ENCODE results near the gene SLC35F5.
"Not testable (repeated sequence)": the region's sequence is repeated elsewhere in the genome, so short reads cannot be mapped to it uniquely, and the experiment has no call there.

The SLC35F5 gene

DNA sequence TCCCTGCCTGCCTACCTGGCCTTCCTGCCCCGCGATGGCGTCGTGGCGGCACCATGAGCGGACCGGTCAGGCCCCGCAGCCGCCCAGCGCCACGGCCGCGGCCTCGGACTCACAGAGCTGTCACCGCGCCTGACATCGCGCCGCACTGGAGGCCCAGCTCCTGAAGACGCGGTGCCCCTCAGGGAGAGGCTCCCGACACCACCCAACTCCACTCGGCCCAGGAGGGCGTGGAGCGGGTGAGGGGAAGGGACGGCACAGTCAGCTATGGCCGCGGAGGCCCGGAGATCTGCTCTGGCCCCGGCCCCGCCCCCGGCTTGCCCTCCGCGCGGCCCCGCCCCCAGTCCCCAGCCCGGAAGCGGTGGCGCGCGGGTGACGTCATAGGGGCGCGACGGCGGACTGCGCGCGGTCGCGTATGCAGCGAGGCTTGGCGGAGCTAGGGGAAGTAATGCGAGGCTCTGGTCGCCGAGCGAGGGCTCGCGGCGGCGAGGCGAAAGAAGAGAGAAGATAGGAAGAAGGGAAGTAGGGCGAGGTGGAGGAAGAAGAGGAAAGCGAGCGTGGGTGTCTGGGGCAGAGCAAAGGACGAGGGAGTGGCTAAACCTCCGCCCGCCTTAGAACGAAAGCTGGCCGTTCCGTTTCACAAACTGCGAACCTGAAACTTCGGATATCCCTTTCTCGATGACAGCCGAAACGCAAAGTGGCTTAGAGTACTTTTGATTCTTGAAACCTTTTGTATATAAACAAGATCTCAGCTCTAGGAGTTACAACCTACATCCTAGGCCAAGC is at the start of gene SLC35F5:
SLC35F5 (minus strand) TSS at position 288 of the 783 bp plus-strand sequence; CDS start at position 55, 233 bp downstream.
- DNase-seq: peak; percentile 47 to 79

GRCh38 chr2:113799375-113799774 is 42.9 kb upstream of the SLC35F5 start:
- DNase-seq: no peak

DNA sequence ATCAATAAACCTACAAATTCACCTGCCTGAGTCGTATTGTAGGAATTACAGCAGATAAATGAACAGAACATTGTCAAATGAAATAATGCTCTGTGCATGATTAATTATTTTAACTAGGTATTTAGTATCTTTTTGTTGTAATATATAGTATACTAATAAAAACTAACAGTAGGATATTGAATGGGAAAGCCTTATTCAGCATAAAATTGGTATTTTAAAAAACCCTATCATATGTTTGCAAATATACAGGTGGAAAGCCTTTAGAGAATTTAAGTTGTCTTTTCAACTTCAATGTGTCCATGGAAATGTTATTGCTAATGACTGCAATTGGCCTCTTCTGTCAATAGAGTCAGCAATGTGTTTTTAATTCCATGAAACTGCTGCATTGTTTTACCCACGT is 40.8 kb upstream of the SLC35F5 start:
- DNase-seq: no peak

GRCh38 chr2:113796592-113797175 is 40.2 kb upstream of the SLC35F5 start:
- DNase-seq: no peak

- no peak for DNase-seq
Measured at GRCh38 chr2:113795405-113795920, 39.0 kb upstream of the SLC35F5 start.

- DNase-seq: no peak
Measured at GRCh38 chr2:113791697-113792590, 35.5 kb upstream of the SLC35F5 start.

DNA sequence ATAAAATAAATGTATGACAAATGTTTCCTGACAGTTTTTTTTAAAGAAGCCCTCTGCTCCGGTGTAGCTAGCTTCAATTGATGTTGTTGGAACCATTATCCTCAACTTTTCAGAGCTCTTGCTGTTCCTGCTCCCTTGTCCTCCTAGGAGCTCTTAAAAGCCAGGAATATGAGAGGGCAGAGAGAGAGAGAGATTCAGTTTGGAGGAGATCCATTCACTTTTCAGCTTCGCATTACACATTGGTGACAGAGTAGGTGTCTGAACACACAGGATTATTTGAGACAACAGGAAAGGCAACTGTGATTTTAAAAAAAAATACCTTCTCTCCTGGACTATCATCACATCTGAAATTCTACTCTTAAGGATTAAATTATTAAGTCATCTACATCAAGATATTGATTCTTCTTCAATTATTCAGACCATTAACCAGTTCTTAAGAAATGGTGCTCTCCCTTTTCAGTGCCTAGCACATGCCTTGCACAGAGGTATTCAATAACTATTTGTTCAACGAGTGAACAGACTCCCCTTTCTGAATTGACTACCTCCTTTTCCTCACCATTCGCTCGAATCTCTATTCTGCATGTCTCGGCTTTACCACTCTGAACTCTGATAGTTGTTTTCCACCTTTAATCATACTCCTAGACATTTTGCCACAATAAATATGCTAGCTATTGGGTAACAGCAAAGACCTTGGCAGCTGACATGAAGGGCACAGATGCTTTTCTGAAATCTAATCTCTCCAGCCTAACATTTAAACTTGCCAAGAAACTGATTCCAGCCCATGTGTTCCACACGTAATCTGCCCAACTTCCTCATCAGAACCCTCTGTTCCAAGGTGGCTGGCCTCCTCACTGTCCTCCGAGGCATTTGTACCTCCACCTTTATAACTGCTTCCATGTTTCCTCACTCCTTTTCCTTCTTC is 28.6 kb upstream of the SLC35F5 start:
- DNase-seq: peak; percentile 2 to 73

GRCh38 chr2:113780472-113780871 is 24.0 kb upstream of the SLC35F5 start:
- no peak for DNase-seq

DNA sequence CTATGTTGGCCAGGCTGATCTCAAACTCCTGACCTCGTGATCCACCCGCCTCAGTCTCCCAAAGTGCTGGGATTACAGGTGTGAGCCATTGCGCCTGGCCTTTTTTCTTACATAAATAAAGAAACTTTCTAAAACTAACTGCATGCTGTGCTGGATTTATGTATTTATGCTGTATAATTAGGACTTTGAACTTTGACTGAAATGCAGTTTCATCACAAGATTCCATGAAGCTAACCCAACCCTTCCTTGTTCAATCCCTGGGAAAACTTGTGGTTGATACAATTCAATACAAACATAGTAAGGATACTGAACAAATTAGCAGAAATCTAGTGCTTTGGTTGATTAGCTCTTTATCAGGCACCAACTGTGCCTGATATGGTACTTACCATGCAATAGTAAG is 20.9 kb upstream of the SLC35F5 start:
- DNase-seq: no peak

DNA sequence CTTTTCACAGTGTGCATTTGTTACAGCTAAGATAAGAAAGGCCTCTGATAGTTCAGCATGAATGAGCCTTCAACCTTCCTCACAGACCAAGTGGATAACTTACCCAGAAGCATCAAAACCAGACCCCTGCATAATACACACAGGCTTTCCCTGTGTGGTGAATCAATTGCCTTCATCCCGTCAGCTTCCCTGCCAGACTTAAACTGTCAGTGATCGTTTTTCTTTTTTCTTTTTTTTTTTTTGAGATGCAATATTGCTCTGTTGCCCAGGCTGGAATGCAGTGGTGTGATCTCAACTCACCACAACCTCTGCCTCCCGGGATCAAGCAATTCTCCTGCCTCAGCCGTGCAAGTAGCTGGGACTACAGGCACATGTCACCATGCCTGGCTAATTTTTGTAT is 20.5 kb upstream of the SLC35F5 start:
- DNase-seq: no peak

DNA sequence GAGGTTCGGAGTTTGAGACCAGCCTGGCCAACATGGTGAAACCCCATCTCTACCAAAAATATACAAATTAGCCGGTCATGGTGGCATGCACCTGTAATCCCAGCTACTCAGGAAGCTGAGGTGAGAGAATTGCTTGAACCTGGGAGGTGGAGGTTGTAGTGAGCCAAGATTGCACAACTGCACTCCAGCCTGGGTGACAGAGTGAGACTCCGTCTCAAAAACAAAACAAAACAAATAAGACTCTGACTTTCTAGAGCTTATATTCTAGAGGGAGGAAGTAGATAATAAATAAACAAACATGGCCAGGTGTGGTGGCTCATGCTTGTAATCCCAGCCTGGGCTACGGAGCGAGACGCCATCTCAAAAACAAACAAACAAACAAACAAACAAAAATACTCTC is 18.2 kb upstream of the SLC35F5 start:
- DNase-seq: not testable (repeated sequence)

DNA sequence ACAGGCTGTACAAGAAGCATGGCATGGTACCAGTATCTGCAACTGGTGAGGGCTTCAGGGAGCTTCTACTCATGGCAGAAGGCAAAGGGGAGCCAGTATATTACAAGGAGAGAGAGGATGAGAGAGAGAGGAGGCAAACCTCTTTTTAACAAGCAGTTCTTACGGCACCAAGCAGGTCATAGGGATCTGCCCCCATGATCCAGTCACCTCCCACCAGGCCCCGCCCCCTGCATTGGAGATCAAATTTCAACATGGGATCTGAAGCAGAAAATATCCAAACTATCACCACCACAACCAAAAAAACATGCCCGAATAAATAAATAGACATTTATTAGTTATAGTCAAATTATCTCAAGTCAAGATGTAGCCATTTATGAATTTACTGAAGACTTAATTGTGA is 14.5 kb upstream of the SLC35F5 start:
- DNase-seq: no peak

DNA sequence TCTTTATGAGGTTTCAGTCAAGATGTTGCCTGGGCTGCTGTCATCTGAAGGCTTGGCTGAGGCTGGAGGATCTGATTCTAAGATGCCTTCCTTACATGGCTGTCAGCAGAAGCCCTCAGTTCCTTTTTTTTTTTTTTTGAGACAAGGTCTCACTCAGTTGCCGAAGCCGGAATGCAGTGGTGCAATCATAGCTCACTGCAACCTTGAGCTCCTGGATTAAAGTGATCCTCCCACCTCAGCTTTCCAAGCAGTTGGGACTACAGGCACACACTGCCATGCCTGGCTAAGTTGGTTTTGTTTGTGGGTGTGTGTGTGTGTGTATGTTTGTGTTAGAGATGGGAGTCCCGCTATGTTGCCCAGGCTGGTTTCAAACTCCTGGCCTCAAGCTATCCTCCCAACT is 13.1 kb upstream of the SLC35F5 start:
- DNase-seq: no peak

- no peak for DNase-seq
Measured at GRCh38 chr2:113768770-113769169, 12.3 kb upstream of the SLC35F5 start.

GRCh38 chr2:113767811-113768460 is 11.5 kb upstream of the SLC35F5 start:
- DNase-seq: no peak

- DNase-seq: no peak
Measured at GRCh38 chr2:113765276-113765675, 8.8 kb upstream of the SLC35F5 start.

DNA sequence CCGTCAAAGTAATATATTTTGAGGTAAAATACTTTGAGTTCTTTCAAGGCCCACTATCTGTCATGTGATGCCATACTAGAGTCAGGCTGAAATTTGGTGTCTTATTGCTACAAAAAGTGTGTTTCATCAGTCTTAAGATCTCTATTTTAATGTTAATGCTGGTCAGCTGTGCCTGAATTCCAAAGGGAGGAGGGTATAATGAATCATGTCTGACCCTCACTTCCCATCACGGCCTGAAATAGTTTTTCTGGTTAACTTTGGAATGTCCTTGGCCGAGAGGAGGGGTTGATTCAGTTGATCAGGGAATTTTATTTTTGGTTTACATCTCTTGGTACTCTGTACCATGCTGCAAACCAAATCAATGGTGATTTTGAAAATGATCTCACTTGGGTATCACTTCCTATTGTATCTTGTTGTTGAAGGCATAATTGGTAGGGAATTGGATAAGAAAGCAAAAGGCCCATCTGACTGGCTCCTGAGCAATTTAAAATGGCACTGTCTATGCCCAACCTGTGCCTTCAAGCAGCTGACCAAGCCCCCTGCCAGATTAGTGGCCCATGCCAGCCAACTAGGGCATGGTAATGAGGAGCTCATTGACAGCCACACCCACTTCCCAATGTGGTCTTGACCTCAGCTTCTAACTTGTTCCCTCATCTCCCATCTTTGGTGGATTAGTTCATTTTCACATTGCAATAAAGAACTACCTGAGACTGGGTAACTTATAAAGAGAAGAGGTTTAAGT is 6.1 kb upstream of the SLC35F5 start:
- no peak for DNase-seq

DNA sequence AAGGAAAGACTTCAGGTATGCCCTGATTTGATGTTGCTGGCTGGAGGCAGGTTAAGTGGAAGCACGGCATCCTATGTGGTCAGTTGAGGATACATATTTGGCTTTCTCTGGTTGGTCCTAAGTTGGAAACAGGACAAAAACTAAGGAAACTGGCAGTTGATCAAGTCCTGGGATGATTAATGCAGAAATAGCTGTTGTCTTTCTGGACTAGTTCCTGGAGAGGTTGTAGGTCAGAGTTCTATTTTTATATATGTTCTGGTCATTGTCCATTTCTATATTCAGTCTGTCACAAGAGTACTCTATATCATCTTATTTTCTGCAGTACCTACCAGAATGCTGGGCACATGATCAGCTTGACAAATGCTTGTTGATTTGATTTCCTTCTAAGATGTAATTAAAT is 4.0 kb upstream of the SLC35F5 start:
- no peak for DNase-seq

GRCh38 chr2:113757138-113757657 is 756 bp upstream of the SLC35F5 start:
- no peak for DNase-seq

GRCh38 chr2:113755835-113756354 is 547 bp downstream of the SLC35F5 start:
- peak in 1 of 2 experiments; percentile 49 for DNase-seq
